Anterior cingulate cortex (tissue), 58 donors: ENCODE measurements around the gene GPR18.
"Not testable (repeated sequence)": the region's sequence is repeated elsewhere in the genome, so short reads cannot be mapped to it uniquely, and the experiment has no call there.

Experiments used
- DNase-seq, 58 donors: peaks; one replicate each; lab custom pipeline; 2025; lab: John Stamatoyannopoulos, UW

Gene GPR18

DNA sequence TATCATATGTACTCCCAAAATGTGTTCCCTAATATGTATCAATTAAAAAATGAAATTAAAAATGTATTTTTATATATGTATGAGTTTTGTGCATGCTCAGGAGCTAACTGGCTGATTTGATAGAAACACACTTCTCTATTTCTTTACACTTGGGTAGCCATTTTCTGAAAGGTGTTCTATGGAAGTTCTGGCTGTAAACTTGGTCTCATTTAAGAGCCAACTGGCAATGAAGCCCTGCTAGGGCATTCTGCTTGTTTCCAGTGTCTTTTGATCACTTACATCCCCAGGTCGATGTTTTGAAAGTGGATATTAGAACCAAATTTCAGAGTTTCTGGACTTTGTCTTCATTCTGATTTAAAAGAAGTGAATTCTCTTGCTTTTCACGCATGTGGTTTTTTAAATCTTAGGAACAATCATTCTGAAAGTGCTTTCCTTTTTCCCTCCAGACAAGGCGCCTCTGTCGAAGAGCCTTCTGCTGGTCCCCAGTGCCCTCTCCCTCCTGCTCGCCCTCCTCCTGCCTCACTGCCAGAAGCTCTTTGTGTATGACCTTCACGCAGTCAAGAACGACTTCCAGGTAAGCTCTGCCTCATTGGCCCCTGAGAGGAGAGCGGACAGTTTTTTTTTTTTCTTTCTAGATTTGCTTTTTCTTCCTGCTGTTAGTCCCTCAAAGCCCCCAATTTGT, 20.1 kb downstream of the GPR18 start:
- DNase-seq: peak in 1 of 58 donors; percentile 8

DNA sequence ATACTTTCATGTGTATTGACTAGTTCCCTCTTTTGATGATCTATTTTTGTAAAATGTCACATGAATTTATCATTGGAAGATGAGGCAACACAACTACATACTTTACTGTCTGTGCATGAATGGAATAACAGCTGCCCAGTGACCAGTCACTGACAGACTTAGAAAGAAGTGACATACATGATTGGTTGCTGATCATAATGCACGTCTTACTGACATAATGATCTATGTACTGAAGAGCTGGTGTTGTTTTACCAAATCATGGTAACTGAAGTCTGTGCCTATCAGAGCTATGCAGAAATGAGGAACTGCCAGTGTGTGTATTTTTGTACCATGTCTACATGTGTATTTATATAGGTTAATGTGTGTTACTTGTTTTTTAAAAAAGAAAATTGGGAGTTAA, 26.5 kb downstream of the GPR18 start:
- no peak for DNase-seq

DNA sequence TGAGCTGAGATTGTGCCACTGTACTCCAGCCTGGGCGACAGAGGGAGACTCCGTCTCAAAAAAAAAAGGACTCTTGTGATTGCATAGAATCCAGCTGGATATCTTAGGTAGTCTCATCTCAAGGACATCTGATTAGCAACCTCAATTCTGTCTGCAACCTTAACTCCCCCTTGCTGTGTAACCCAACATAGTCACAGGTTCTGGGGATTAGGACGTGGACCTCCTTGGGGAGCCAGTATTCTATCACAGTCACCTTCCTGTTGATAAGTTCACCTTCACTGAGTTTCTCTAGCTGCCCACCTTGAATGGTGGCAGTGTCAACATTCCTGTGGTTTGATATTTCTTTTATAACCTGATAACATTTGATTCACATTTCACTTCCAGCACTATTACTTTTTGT, 27.2 kb downstream of the GPR18 start:
- no peak for DNase-seq

DNA sequence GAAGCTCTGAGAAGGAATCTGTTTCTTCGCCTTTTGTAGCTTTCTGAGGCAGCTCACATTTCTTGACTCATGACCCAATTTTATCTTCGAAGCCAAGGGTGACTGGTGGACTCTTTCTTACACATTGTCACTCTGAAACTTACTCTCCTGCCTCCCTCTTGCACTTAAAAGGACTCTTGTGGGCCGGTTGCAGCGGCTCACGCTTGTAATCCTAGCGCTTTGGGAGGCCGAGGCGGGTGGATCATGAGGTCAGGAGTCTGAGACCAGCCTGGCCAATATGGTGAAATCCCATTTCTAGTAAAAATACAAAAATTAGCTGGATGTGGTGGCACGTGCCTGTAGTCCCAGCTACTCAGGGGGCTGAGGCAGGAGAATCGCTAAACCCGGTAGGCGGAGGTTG, 27.6 kb downstream of the GPR18 start:
- not testable (repeated sequence) for DNase-seq

DNA sequence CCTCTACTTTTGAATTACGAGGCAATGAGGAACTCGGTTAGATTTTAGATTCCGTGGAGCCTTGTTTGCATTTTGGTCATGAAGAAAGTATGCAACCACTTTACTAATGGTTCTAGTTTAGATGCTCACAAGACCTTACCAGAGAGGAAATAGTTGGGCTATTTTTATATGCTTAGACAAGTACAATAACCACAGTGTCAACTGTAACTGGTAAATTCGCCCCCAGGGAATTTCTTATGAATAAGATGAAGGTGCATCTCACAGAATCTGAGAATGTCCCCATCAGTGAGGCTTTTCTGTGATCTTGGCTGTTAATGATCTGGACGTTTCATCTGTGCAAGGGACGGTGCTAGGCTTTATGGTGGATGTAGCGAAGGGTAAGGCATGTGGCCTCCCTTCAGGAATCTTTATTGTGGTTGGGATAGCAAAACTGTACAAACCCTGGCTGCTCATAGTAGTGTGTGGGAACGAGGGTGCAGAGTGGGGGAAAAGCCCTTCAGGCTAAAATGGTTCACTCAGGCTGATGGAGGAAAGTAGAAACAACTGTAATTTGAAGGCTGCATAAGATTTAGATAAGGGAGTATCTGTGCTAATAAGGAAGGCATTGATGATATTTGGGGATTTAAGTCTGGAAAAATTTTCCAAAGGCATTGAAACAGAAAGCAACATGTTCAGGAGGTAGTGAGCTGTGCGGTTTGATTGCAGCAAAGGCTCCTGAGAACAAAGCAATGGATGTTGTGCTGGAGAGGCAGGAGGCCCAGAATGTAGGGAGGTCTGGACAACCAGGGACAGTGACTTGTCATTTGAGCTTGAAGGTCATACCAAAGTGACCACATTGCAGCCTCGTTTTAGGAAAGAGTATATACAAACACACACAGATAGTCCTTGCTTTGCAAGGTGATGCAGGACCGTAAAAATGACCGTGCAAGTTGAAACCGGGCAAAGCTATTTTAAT, 29.2 kb downstream of the GPR18 start:
- DNase-seq: no peak

DNA sequence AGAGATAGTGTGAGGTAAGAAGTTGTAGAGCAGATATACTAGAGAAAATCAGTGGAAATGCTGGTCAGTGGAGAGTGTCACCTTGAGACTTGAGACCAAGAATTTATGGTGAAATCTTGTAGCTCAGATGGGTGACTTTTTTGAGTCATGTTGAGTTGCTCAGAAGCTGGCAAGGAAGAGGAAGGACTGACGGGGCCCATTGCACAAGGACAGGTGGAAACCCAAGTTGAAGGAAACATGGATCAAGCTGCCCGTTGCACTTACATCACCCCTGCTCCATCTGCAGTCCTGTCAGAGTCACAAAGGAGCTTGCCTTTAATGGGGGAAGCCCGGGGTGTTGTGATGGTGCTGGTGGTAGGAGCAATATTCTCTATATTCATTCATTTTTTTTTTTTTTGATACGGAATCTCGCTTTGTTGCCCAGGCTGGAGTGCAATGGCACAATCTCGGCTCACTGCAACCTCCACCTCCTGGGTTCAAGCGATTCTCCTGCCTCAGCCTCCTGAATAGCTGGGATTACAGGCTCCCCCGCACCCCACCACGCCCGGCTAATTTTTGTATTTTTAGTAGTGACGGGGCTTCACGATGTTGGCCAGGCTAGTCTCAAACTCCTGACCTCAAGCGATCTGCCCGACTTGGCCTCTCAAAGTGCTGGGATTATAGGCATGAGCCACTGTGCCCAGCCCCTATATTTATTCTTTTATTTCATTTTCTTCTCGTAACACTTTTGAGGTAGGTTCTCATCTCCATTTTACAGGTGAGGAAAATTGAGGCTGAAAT, 30.1 kb downstream of the GPR18 start:
- no peak for DNase-seq

DNA sequence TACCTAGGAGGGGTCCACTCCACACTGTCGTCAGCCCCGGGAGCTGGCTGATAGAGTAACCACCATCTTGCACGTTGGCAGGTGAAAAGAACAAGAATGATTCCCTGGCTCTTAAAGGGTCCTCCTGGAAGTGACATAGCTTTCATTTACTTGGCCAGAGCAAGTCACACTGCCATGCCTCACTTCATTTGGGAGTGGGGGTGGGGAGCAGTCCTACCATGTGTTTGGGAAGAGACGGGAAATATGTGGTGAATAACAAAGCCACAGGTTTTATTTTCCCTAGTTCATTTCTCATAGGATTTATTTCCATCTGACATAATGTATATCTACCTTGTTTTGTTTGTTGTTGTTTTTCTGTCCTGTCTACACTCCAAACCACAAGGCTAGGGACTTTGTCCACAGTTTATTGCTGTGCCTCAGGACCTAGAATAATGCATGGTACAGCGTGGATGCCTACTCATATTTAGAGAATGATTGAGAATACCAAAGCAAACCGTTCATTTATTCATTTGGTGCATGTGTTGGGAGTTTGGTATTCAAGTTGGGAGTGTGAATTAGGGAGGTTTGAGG, 30.8 kb downstream of the GPR18 start:
- no peak for DNase-seq

DNA sequence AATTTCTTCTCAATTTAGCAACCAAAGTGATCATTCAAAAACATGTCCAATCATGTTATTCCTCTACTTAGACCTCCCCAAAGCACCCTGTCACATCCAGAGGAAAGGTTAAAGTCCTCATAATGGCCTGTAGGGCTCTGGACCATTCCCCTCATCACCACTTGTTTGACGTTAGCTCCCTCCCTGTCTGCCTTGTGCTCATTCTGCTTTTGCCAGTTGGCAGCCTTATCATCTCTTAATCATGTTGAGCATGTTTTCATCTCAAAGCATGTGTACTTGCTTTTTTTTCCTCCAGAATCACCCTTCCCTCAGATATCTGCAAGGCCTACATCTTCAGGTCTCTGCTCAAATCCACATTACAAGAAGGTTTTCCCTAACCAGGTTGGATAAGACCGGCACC, 31.7 kb downstream of the GPR18 start:
- DNase-seq: no peak

DNA sequence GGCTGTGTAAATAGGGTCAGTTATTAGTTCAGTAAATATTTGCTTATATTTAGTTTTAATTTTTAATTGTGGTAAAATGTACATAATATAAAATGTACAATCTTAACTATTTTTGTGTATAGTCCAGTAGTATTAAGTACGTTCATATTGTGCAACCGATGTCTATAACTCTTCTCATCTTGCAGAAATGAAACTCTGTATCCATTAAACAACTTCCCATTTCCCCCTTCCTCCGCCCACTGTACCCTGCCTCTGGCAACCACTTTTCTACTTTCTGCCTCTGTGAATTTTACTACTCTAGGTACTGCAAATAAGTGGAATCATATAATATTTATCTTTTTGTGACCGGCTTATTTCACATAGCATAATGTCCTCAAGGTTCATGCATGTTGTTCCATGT, 33.1 kb downstream of the GPR18 start:
- DNase-seq: no peak

DNA sequence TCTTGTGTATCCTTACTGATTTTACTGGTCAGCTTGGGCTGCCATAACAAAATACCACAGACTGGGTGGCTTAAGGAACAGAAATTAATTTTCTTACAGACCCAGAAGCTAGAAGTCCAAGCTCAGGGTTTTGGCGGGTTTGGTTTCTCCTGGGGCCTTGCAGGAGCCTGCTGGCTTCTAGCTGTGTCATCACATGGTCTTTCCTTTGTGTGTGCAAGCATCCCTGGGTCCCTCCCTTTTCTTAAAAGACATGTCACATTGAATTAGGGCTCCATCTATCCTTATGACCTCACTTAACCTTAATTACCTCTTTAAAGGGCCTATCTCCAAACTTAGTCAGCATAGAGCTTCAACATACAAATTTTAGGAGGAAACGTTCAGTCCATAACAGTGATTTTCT, 34.2 kb downstream of the GPR18 start:
- no peak for DNase-seq

DNA sequence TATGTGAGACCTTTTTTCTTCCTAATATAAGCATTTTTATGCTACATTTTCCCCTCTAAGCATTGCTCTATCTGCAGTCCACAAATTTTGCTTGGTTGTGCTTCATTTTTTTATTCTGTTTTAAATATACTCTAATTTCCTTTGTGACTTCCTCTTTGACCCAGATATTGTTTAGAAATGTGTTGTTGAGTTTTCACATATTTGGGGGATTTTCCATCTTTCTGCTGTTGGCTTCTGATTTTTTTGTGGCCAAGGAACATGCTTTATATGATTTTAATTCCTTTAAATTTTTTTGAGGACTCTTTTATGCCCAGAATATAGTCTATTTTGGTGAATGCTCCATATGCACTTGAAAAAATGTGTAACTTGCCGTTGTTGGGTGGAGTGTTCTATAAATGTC, 34.6 kb downstream of the GPR18 start:
- no peak for DNase-seq

DNA sequence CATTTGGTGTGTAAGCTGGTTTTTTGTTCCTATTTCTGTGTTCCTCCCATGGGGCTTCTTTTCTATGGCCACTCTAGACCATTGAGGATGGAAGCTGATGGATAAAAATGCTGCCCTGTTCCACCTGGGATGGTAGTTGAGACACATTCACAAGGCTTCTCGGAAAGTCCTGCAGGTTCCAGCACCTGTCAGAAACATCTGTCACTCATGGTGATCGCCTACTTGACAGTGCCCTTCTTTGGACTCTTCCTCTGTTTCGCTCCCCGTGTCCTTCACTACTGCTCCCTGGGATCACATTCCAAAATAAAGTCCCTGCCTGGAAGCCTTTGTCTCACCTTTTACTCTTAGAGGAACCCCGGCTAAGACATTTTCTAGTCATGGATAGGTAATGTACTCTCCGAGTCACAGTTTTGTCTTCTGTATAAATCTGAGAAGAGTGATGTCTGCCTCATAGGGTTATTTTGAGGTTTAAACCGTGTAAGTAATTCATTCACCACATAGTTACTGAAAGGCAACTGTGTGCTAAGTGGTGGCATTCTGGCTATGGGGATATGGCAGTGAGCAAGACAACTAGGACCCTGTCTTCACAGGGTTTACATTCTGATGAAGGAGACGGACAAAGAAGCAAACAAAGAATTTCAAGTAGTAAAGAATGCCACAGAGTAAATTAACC, 36.5 kb downstream of the GPR18 start:
- no peak for DNase-seq

DNA sequence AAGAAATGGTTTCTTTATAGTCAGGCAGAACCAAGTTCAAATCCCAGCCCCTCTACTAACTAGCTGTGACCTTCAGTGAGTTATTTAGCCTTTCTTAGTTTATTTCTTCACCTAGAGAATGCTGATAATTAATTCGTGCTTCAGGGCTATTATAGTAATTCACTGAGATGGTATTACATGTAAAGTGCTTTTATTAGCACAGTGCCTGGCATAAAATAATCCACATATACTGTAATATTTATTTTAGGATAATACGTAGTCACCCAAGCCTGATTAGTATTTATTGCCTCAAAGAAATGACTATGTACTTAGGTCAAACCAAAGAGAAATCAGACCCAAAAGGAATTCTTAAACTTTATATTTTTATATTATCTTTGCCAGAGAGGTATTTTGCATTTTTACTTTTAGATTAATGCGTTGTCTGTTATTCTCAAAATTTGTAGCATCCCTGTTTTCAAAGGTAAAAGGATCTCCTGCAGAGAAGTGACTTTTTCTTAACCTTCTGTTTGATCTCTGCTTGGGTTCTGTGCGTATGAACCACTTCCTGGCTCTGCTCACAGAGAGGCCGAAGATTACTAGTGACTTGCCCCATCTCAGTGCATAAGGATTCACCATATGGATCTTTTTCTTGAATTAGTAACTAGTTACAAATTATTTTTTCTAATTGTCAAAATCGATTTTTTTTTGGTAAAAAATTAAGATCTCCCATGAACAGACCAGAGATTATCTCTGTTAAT, 37.8 kb downstream of the GPR18 start:
- DNase-seq: no peak

DNA sequence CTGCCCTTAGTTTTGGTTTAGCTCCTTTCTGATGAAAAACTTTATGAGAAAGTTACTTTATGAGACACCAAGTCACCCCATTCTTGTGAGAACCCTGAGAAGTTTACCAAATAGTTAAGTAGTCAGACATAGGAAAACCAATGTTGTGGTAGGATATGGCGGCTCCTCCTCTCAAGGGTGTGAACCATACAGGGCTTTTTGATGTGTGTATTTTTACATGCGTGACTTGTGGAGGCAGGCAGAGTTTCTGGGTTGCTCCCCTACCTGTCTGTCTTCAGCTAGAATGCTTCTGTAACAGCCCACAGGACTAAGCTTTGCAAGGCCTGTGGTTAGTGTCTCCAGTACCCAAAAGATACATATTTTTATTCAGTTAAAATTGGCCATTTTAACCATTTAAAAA, 39.2 kb downstream of the GPR18 start:
- no peak for DNase-seq

DNA sequence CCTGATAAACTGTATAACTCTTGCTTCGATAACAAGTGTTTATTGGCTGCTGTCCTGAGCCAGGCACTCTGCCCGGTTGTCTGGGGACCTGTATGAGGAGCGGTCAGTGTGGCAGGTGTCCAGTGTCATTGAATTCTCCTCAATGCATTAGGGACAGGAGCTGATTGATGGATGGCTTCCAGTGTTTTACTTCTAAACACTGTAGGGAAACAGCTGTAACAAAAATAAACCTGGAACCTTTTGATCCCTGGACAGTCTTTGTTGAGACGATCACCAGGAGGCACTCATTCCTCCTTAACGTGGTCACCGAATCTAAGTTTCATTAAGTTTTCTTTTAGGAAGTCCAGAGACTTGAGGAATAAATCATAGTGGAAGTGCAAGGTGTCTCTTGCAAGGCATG, 39.6 kb downstream of the GPR18 start:
- DNase-seq: peak in 19 of 58 donors; percentile 4 to 45 (median 21)

DNA sequence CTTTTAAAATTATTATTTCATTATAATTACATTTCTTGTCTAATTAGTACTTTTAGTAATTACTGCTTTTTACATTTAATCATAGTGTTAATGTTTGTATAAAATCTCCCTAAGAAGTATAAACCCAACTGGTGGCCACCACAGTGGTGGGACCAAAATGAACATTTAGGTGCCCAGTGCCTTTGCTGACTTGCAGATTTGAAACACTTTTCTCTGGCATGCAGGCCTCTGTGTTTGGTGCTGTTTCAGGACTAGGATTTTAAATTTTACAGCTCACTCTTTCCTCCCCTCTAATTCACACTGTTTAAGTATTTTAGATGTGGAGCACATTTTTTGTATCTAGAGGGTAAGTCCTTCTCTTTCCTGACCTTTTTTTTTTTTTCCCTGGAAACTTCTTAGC, 40.1 kb downstream of the GPR18 start:
- DNase-seq: no peak

DNA sequence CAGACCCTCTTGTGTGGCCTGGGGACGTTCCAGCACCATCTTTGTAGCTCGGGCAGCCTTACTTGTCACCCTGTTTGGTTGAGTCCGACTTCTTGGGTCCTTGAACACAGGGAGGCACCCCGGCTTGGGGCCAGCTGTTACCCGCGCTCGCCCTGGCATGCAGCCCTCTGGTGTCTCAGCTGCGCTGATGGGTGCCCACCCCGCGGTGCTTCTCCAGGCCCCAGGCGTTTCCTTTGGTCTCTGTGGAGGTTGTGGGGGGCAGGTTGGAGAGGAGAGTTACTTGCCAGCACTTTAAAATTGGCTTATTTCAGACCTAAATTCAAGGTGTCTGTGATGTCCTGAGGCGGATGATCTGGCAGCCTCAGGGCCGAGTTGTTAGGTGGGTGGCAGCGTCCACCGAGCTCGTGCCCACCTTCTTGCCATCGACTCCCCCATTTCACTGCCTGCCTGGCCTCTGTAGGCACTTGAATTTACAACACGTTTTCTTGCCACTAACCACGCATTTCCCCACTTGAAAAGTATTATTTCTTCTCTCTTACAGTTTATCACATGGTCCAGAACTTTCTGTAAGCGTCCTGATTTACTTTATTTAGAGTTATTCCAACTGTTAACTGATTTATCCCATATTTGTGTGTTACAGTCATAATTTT, 40.6 kb downstream of the GPR18 start:
- DNase-seq: no peak

DNA sequence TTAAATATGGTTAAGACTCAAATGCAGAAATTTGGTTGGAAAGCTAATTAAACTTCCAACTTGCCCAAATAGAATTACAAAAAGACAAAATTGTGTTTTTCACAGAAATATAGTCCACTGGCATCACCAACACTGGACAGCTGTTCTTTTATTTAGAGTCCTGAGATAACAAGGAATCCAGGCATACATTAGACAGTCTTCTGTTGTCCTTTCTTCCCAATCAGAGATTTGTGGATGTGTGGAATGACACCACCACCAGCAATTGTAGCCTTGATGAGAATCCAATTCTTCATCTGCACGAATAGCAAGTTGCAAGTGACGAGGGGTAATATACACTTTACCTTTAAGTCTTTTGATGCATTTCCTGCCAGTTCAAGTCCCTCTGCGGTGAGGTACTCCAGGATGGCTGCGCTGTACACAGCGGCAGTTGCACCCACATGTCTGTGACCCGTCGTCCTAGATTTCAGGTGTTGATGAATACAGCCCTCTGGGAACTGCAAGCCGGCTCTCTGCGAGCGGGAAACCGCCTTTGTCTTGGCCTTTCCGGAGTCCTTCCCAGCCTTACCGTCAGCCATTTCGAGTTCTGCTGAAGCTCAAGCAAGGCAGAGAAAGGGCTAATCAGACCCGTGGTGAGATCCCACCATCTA, 42.9 kb downstream of the GPR18 start:
- DNase-seq: peak in 5 of 58 donors; percentile 7 to 61 (median 14)
